Epithelial cell of esophagus (primary cell): ENCODE data around the gene ZBTB16.

Experiments
- DNase-seq: peaks from one replicate; pipeline ENCODE4 v3.0.0; 2010; ENCODE audit warnings: low read depth
- H3K4me3 ChIP-seq: 2 replicates; pipeline ENCODE4 v1.5.1; 2011; ENCODE audit warnings: mild to moderate bottlenecking, low read length, control low read depth
- CTCF ChIP-seq: IDR thresholded peaks from 2 replicates; pipeline ENCODE4 v1.5.1; 2011; ENCODE audit warnings: low read depth, mild to moderate bottlenecking, low read length, control low read depth, inconsistent platforms; ENCODE audit not compliant: insufficient read depth; ENCODE audit errors: missing control alignments

Gene ZBTB16

GRCh38 chr11:114278342-114279065 is 219.0 kb downstream of the ZBTB16 start:
- no peak for DNase-seq
- TF ChIP-seq CTCF: no peak
- H3K4me3 ChIP-seq: no peak overlapping the region

- H3K4me3 ChIP-seq: no peak overlapping the region
- peak; percentile 80 for DNase-seq
- no peak for TF ChIP-seq CTCF
Measured at GRCh38 chr11:114279792-114280546, 220.5 kb downstream of the ZBTB16 start.

GRCh38 chr11:114280696-114281095 is 221.2 kb downstream of the ZBTB16 start:
- TF ChIP-seq CTCF: peak; percentile 47
- H3K4me3 ChIP-seq: no peak overlapping the region
- DNase-seq: peak; percentile 69

- TF ChIP-seq CTCF: no peak
- no peak overlapping the region for H3K4me3 ChIP-seq
- DNase-seq: no peak
Measured at GRCh38 chr11:114281388-114281956, 222.0 kb downstream of the ZBTB16 start.

GRCh38 chr11:114282488-114282887 is 223.0 kb downstream of the ZBTB16 start:
- H3K4me3 ChIP-seq: no peak overlapping the region
- no peak for DNase-seq
- no peak for TF ChIP-seq CTCF

- no peak for DNase-seq
- H3K4me3 ChIP-seq: no peak overlapping the region
- TF ChIP-seq CTCF: no peak
Measured at GRCh38 chr11:114283422-114283821, 223.9 kb downstream of the ZBTB16 start.

GRCh38 chr11:114284021-114284420 is 224.5 kb downstream of the ZBTB16 start:
- no peak for DNase-seq
- no peak overlapping the region for H3K4me3 ChIP-seq
- no peak for TF ChIP-seq CTCF
